Upper lobe of left lung (tissue), 6 donors: ENCODE measurements around the gene POMP. TPM values are rescaled to one million over a fixed set of nuclear protein-coding genes. Genes with fewer than 3 reads are reported as not detected.

Source experiments
- ATAC-seq, 2 donors: fragments of 200-7000 bp; cut with Tn5 transposase; one replicate each; pipeline ENCODE4 v1.9.1; 2022; ENCODE audit warnings: mild to moderate bottlenecking in 2 of 2, moderate library complexity in 2 of 2; ENCODE audit not compliant: low FRiP score in 2 of 2
- DNase-seq, 2 donors: peaks; one replicate each; pipeline ENCODE4 v3.0.0-alpha.2; 2019 to 2020
- H3K27ac ChIP-seq, 4 donors: fragments of 200-600 bp; sonication (generic); one replicate each; pipeline ENCODE4 v1.5.1; 2016 to 2019
- H3K27me3 ChIP-seq, 4 donors: fragments of 200-600 bp; sonication (generic); one replicate each; pipeline ENCODE4 v1.5.1; 2017 to 2019
- H3K36me3 ChIP-seq, 4 donors: fragments of 200-600 bp; sonication (generic); one replicate each; pipeline ENCODE4 v1.5.1; 2016 to 2019
- H3K4me1 ChIP-seq, 4 donors: fragments of 200-600 bp; sonication (generic); one replicate each; pipeline ENCODE4 v1.5.1; 2018 to 2019
- H3K4me3 ChIP-seq, 4 donors: fragments of 200-600 bp; sonication (generic); one replicate each; pipeline ENCODE4 v1.5.1; 2017 to 2019; ENCODE audit warnings: mild to moderate bottlenecking in 2 of 4, moderate library complexity in 1 of 4
- H3K9me3 ChIP-seq, 4 donors: fragments of 200-600 bp; sonication (generic); one replicate each; pipeline ENCODE4 v1.5.1; 2018 to 2019
- EP300 ChIP-seq, 4 donors: sonication (generic); formaldehyde crosslinking; IDR thresholded peaks; one replicate each; pipeline ENCODE4 v1.5.1; 2017; ENCODE audit warnings: antibody characterized with exemption in 4 of 4, control low read depth in 2 of 4
- POLR2A ChIP-seq, 4 donors: fragments of 450-650 bp; IDR thresholded peaks; one replicate each; pipeline ENCODE4 v1.5.1; 2016 to 2017; ENCODE audit warnings: antibody characterized with exemption in 4 of 4, mild to moderate bottlenecking in 2 of 4
- POLR2AphosphoS5 ChIP-seq, 2 donors: sonication (generic); formaldehyde crosslinking; IDR thresholded peaks; one replicate each; pipeline ENCODE4 v1.5.1; 2017; ENCODE audit warnings: antibody characterized with exemption in 2 of 2
- WGBS, 2 donors: methylation state at CpG; one replicate each; pipeline ENCODE4 v1.1.5; 2017 to 2018; 5-methylcytosine and 5-hydroxymethylcytosine counted together
- total RNA-seq, 6 donors: library from RNA; depleted of rRNA in 4 of 6; stranded (reverse); fragments of >200 nt in 4 of 6; gene quantifications; one replicate each; pipeline versions ENCODE4 v1.1.0 to v1.2.1, GENCODE V29; 2016 to 2021
- TF ChIP-seq, protein P1 (sequence below), 6 experiments: fragments of 450-650 bp in 4 of 6; fragments of 200-600 bp in 2 of 6; sonication (generic) in 2 of 6; IDR thresholded peaks; one replicate each; pipeline ENCODE4 v1.5.1; 2016 to 2019; ENCODE audit warnings: antibody characterized with exemption in 6 of 6
- donor health status: DM: no; HTN: no; CAD: no; lungs with moderate emphysema.
- donor health status: DM: no; HTN: yes; CAD: no; lungs with severe emphysema.

The POMP gene
- total RNA-seq, 6 donors from 2014 or later = 11.5 to 59.8 (median 51.4) TPM

DNA sequence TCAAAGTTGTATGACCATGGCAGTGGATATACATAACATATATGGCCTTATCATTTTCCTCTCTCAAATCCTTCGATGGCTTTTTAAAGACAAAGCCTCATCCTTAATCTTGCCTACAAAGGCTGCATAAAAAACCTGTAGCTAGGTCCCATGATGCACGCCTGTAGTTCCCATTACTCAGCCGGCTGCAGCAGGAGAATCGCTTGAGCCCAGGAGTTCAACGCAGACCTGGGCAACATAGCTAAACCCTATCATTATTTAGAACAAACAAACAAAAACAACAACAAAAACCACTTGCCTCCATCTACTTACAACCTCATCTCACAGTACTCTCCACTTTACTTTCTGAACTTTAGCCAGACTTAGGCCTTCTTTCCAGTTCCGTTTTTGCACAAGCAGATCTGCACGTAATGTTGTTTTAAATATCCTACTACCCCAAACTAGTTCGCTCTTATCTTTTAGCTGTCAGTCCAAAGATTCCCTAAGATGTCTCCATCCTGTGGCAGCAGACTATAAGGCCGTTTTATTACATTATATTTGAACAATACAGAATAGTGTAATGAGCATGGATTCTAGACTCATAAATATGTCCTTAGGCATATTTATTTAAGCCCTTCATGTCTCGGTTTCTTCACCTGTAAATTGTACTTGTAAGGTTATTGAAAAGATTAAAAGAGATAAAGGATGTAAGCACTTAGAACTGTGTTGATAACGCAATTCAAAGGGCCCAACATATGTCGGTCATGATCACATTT is 969 bp upstream of the POMP start:
- 33 to 36% methylated on average over 12 of the region's 12 CpGs for WGBS, 2 donors
- peaks cover 34 to 46% (median 38%) of the 10 kb centered on the region in 4 donors for H3K4me1 ChIP-seq
- no peaks in the 10 kb centered on the region for H3K9me3 ChIP-seq
- no peaks in the 10 kb centered on the region for H3K27me3 ChIP-seq
- peaks cover 0 to 24% (median 3%) of the 10 kb centered on the region in 4 donors for H3K36me3 ChIP-seq
- ATAC-seq = no peak
- no peak for DNase-seq
- H3K4me3 ChIP-seq = peak overlapping the region; percentile 59 to 92 (median 78)
- TF ChIP-seq POLR2A (IDR thresholded peaks at IDR 0.05) = no peak
- TF ChIP-seq, protein P1, sequence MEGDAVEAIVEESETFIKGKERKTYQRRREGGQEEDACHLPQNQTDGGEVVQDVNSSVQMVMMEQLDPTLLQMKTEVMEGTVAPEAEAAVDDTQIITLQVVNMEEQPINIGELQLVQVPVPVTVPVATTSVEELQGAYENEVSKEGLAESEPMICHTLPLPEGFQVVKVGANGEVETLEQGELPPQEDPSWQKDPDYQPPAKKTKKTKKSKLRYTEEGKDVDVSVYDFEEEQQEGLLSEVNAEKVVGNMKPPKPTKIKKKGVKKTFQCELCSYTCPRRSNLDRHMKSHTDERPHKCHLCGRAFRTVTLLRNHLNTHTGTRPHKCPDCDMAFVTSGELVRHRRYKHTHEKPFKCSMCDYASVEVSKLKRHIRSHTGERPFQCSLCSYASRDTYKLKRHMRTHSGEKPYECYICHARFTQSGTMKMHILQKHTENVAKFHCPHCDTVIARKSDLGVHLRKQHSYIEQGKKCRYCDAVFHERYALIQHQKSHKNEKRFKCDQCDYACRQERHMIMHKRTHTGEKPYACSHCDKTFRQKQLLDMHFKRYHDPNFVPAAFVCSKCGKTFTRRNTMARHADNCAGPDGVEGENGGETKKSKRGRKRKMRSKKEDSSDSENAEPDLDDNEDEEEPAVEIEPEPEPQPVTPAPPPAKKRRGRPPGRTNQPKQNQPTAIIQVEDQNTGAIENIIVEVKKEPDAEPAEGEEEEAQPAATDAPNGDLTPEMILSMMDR (IDR thresholded peaks at IDR 0.05) = peak in 1 of 6 experiments; percentile 10
- peak overlapping the region; percentile 93 to 99 (median 96) for H3K27ac ChIP-seq

DNA sequence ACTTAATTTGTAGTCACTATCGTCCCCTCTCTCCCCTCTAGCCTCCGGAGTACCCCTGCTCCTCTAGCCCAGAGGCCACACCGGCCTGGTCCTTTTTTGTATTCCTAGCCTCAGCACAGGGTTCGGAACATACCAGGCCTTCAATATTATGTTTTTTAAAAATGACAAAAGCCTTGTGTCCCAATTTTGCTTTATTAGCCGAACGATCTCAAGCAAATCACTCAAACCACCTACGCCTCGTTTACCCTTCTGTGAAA is 463 bp upstream of the POMP start:
- H3K4me1 ChIP-seq = peaks cover 34 to 43% (median 38%) of the 10 kb centered on the region in 4 donors

DNA sequence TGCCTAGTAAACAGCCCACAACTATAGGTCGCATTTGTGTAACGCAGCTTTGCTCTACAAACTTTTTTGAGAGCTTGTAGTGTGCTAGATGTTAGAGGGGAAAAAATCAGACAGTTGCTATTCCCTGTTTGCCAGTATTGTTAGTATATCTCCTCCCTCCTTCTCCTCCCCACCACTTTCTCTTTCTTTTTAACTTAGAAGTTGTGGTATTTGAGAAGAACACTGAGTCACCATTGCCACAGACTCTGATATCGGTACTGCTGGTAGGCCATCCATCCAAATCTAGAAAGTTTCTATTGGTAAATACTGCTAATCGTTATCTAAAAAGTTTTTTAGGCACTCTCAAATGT is 666 bp downstream of the POMP start:
- no peaks in the 10 kb centered on the region for H3K9me3 ChIP-seq
- no peaks in the 10 kb centered on the region for H3K27me3 ChIP-seq
- DNase-seq (no peak), ATAC-seq (peak in 1 of 2 donors; percentile 62)
- peak overlapping the region; percentile 59 to 92 (median 78) for H3K4me3 ChIP-seq
- H3K4me1 ChIP-seq = peaks cover 34 to 41% (median 36%) of the 10 kb centered on the region in 4 donors
- WGBS, 2 donors = 10 to 11% methylated on average over 4 of the region's 4 CpGs
- H3K27ac ChIP-seq = peak overlapping the region; percentile 93 to 99 (median 96)
- H3K36me3 ChIP-seq = peaks cover 0 to 40% (median 19%) of the 10 kb centered on the region in 4 donors
- TF ChIP-seq, protein P1 (IDR thresholded peaks at IDR 0.05) = no peak
- no peak for TF ChIP-seq POLR2A (IDR thresholded peaks at IDR 0.05)
- TF ChIP-seq EP300 (IDR thresholded peaks at IDR 0.05) = no peak
- no peak for TF ChIP-seq POLR2AphosphoS5 (IDR thresholded peaks at IDR 0.05)

More for the DNA sequence above, 463 bp upstream of the POMP start:
- ATAC-seq (peak in 1 of 2 donors; percentile 28), DNase-seq (no peak)
- TF ChIP-seq EP300 (IDR thresholded peaks at IDR 0.05) (no peak), POLR2A (IDR thresholded peaks at IDR 0.05) (no peak), POLR2AphosphoS5 (IDR thresholded peaks at IDR 0.05) (no peak)
- TF ChIP-seq, protein P1 (IDR thresholded peaks at IDR 0.05) = no peak
- H3K9me3 ChIP-seq = no peaks in the 10 kb centered on the region
- peak overlapping the region; percentile 93 to 99 (median 96) for H3K27ac ChIP-seq
- H3K4me3 ChIP-seq = peak overlapping the region; percentile 59 to 92 (median 78)
- WGBS, 2 donors = 0 to 1% methylated on average over 8 of the region's 8 CpGs
- H3K27me3 ChIP-seq = no peaks in the 10 kb centered on the region
- H3K36me3 ChIP-seq = peaks cover 0 to 29% (median 8%) of the 10 kb centered on the region in 4 donors

DNA sequence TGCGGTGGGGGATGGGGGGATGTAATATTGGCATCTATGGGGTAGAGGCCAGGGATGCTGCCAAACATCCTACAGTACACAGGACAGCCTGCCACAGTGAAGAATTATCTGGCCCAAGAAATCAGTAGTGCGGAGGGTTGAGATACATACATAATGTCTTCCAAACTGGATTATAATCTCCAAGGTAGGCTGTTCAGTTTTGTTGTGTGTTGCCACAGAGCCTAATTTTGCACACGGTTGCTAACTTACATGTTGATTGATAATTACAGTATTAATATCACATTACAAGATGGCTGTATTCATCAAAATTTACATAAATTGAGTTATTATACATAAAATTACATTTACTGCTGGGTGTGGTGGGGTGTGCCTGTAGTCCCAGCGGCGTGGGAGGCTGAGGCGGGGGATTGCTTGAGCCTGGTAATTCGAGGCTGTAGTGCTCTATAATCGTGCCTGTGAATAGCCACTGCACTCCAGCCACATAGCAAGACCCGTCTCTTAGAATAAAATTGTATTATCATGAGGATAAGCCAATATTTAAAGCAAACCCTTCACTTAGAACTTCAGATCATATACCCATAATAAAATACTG is 8.1 kb downstream of the POMP start:
- peaks cover 0 to 8% (median 2%) of the 10 kb centered on the region in 4 donors for H3K4me1 ChIP-seq
- no peak overlapping the region for H3K27ac ChIP-seq
- no peaks in the 10 kb centered on the region for H3K9me3 ChIP-seq
- TF ChIP-seq POLR2AphosphoS5 (IDR thresholded peaks at IDR 0.05) (no peak), EP300 (IDR thresholded peaks at IDR 0.05) (no peak), POLR2A (IDR thresholded peaks at IDR 0.05) (no peak)
- TF ChIP-seq, protein P1 (IDR thresholded peaks at IDR 0.05) = no peak
- ATAC-seq (no peak), DNase-seq (no peak)
- no peak overlapping the region for H3K4me3 ChIP-seq
- peaks cover 36 to 100% (median 81%) of the 10 kb centered on the region in 4 donors for H3K36me3 ChIP-seq
- WGBS, 2 donors = 95 to 96% methylated on average over 9 of the region's 9 CpGs
- no peaks in the 10 kb centered on the region for H3K27me3 ChIP-seq
